GM03348 (cell line): ENCODE data around the gene SPEM3.
A peak's percentile ranks its signal among the peaks of the same experiment; 100 is the strongest.
"Not testable (repeated sequence)": the region's sequence is repeated elsewhere in the genome, so short reads cannot be mapped to it uniquely, and the experiment has no call there.

Source experiments
- DNase-seq: peaks from one replicate; pipeline ENCODE4 v3.0.0; 2012; ENCODE audit warnings: low spot score

Gene SPEM3

GRCh38 chr17:7442142-7442541, 13.5 kb downstream of the SPEM3 start:
- DNase-seq, result no peak

- DNase-seq, result no peak
These were observed 15.1 kb downstream of the SPEM3 start for GRCh38 chr17:7443499-7444485.

DNA sequence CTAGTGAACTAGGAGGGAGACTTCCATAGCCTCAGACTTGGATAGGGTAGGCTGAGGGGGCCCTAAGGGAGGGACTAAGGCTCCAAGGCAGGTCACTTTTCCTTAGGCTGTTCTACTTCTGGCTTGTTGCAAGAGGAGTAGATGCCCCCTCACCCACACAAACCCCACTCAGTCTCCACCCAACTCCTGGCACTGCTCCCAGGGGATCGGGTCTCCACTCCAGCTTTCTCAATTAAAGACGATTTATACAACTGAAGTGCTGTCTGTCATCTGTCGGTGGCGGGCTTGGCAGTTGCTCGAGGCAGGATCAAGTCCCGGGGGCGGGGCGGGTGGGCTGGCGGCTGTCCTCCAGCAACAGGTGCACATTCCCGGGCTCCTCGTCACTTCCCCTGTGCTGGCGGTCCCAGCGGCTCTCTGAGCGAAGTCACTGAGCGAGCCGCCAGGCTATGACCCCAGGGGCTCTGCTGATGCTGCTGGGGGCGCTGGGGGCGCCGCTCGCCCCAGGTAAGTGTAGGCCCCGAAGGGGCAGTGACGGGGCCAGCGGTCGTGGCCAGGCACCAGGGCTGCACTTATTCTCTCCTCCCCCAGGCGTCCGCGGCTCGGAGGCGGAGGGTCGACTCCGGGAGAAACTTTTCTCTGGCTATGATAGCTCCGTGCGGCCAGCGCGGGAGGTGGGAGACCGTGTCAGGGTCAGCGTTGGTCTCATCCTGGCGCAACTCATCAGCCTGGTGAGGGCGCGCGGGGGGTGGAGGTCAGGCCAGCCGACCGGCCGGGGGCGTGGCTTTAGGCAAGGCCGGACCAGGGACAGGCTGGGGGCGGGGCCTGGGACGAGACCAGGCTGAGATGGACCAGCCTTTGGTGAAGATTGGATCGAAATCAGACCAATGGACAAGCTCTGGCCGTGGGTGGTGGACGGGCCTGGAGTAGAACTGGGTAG, 16.3 kb downstream of the SPEM3 start, which contains the start of gene CHRNB1:
TSS of gene CHRNB1 (plus strand) at position 380 of the 937 bp plus-strand sequence. CDS start at position 447, 67 bp downstream.
- peak; percentile 77 for DNase-seq

DNA sequence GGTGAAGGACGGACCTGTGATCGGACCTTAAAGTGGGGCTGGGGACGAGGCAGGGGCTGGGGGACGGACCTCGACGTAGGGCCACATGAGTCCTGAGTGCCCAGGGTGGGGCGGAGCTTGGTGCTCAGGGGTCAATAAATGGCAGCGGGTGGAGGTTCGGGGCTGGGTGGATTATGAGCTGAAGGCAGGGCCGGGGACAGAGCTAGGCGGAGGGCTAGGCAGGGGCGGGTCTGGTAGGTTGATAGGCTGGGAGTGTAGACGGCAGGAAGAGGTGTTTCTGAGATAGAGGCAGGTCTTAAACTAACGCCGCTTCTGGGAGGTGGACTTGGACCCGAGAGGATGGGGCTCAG, 16.9 kb downstream of the SPEM3 start:
- no peak for DNase-seq

- no peak for DNase-seq
These were observed 19.8 kb downstream of the SPEM3 start for GRCh38 chr17:7448461-7448860.

- DNase-seq, result no peak
These were observed 31.4 kb downstream of the SPEM3 start for GRCh38 chr17:7459961-7460545.

- DNase-seq, result no peak
These were observed 32.4 kb downstream of the SPEM3 start for GRCh38 chr17:7460850-7461660.

GRCh38 chr17:7462474-7463371, 34.1 kb downstream of the SPEM3 start:
- DNase-seq, result no peak

DNA sequence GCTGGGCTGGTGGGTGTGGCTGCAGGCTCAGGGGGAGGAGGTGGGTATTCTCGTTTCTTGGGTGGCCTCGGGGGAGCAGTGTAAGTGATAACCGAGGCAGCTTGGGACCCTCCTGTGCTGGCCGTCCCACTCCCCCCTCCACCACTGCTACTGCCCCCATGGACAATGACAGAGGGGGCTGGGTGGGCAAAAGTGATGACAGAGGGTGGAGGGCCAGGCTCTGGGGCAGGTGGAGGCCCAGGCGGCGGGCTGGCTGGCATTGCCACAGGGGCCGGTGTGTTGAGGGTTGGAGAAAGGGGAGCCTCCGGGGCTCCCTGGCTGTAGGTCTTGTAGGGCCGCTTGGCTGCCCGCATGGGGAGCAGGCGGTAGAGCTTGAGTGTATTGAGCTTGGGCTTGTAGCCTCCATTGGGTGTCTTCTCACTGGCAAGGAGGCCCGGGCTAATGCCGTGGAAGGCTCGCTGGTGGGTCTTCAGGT, 34.8 kb downstream of the SPEM3 start:
- no peak for DNase-seq

DNA sequence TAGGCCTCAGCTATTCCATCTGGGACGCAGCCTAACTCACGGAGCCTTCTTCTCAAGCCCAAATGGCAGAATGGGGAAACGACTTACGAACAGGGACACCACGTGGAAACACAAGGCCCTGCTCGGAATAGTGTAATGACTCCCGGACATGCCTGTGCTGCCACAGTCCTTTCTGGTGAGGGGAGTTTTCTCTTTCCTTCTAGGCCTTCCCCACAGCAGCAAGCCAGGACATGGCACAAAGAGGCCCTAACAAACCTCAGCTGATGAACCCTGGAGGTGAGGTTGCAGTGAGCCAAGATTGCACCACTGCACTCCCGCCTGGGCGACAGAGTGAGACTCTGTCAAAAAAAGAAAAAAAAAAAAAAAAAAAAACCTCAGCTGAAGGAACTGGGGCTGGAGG, 35.4 kb downstream of the SPEM3 start:
- DNase-seq, result no peak

DNA sequence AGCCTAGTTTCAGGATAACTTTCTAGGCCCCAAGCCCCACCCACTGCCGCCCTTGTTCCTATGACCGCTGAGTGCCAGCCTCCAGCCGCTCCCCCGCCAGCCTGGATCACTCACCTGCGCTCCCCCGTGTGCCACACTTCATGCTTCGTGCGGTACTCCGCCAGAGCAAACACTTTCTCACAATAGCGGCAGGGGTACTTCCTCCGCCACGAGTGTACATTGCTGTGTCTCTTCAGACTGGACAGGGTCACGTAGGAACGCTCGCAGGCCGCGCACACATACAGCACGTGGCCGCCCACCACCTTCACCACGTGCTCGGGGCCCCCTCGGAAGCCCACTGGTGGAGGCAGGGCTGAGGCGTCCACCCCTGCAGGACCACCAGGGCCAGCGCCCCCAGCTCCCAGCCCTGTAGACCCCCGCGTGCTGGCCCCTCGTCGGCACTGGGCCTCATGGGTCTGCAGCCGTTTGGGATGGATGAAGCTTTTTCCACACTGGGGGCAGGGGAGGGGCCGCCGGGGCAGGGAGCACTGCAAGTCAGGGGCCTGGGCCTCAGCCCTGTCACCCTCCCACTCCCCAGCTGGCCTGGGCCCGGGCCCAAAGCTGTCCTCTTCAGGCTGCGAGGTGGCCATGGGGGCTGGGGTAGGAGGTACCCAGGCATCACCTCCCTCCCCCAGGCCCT, 37.1 kb downstream of the SPEM3 start:
- no peak for DNase-seq

- DNase-seq, result no peak
These were observed 37.6 kb downstream of the SPEM3 start for GRCh38 chr17:7466318-7466638.

DNA sequence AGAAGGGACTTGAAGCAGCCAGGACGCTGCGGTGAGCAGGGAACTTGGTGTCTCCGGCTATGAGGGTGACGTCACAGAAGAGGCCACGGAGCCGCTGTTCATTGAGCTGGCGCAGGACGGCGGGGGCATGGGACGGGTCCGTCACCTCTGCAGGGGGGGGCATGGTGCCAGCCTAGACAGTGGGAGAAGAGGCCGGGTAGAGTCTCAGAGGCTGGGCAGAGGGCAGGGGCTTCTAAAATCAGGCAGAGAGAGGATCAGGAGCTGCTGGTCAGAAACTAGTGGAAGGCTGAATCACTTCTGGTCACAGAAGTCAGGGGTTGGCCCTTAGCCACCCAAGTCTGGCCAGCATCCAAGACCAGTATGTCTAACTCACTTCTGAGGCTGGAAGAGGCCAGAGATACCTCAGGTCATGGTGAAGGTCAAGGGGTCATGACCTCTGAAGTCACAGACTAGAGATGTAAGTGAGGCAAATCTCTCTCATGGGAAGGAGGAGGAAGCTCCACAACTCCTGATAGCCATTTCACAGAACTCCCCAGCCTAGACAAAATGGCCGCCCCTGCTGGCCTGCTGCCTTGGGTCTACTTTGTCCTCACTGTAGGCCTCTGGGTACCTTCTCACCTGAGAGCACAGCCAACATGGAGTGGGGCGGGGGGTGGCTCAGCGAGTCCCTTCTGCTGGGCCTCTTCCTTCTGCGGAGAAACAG, 38.1 kb downstream of the SPEM3 start:
- DNase-seq, result no peak

GRCh38 chr17:7467498-7467897, 38.8 kb downstream of the SPEM3 start:
- no peak for DNase-seq

DNA sequence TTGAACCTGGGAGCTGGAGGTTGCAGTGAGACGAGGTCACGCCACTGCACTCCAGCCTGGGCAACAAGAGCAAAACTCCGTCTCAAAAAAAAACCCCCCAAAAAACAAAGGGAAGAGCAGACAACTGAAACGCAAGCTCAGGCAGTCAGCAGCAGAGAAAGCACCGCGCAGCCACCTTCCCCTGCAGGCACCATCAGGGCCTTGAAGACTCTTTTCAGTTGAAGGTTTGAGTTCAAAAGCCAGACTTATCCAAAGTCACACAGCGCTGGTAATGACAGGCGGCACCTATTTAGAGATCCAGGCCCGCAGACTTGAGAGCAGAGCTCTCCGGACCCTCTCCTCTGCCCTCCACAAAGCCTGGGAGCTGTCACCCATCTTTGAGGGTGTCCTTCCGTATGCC, 39.6 kb downstream of the SPEM3 start:
- DNase-seq, result no peak

- DNase-seq, result no peak
These were observed 40.2 kb downstream of the SPEM3 start for GRCh38 chr17:7468804-7469389.

- not testable (repeated sequence) for DNase-seq
These were observed 41.2 kb downstream of the SPEM3 start for GRCh38 chr17:7469843-7470242.

- not testable (repeated sequence) for DNase-seq
These were observed 41.9 kb downstream of the SPEM3 start for GRCh38 chr17:7470457-7470973.
